HepG2 (cell line): ENCODE data around the gene BST1. TPM values are rescaled to one million over a fixed set of nuclear protein-coding genes. Genes with fewer than 3 reads are reported as not detected.
A peak's percentile ranks its signal among the peaks of the same experiment; 100 is the strongest.
"Not testable (repeated sequence)": the region's sequence is repeated elsewhere in the genome, so short reads cannot be mapped to it uniquely, and the experiment has no call there.

Experiments used
- ATAC-seq: fragments of 200-7000 bp; cut with Tn5 transposase; 3 replicates; pipeline ENCODE4 v1.9.1; 2020; ENCODE audit warnings: mild to moderate bottlenecking, moderate library complexity
- BruUV-seq: library from RNA; stranded (reverse); fragments of 400-500 nt; replicated peaks from 2 replicates; lab custom pipeline; 2021; lab: Mats Ljungman, UMichigan
- CTCF ChIA-PET: fragments of 300-600 bp; formaldehyde crosslinking; extraction: SDS; loops from one replicate; lab custom pipeline; 2021; ENCODE audit warnings: low total read pairs, inconsistent platforms, low intra/inter-chr PET ratio; lab: Yijun Ruan, JAX
- POLR2A ChIA-PET: fragments of 350-600 bp; sonication (Branson Sonifier 250); formaldehyde crosslinking; loops from one replicate; lab custom pipeline; 2020; ENCODE audit warnings: antibody characterized with exemption, inconsistent platforms; lab: Yijun Ruan, JAX
- DNase-seq: peaks from one replicate; pipeline ENCODE4 v3.0.0-alpha.2; 2015; ENCODE audit warnings: low spot score
- FAIRE-seq: peaks from 3 replicates; lab custom pipeline; 2011; peaks lifted over from hg19 to GRCh38; lab: Jason Lieb, UNC
- H2AFZ ChIP-seq: one replicate; pipeline ENCODE4 v1.6.1; 2011; ENCODE audit warnings: low read length, inconsistent platforms
- H3K27ac ChIP-seq: fragments of 300-600 bp; 3 replicates; pipeline ENCODE4 v1.8.0; 2011; ENCODE audit warnings: mixed run types, mild to moderate bottlenecking, mixed read lengths, low read length, inconsistent platforms; ENCODE audit not compliant: insufficient read depth; ENCODE audit errors: extremely low read length
- H3K27me3 ChIP-seq, 2 experiments: fragments of 200-600 bp in 1 of 2; 2 replicates in 1 of 2; 3 replicates in 1 of 2; pipeline versions ENCODE4 v1.6.0 to v1.8.0; 2011; ENCODE audit warnings: low read length in 2 of 2, mild to moderate bottlenecking in 2 of 2, moderate library complexity in 2 of 2, inconsistent platforms in 1 of 2; ENCODE audit not compliant: insufficient read depth in 2 of 2, control insufficient read depth in 1 of 2
- H3K36me3 ChIP-seq, 2 experiments: fragments of 200-600 bp in 1 of 2; replicated peaks in 1 of 2; 2 replicates in 1 of 2; 3 replicates in 1 of 2; pipeline versions ENCODE4 v1.5.1 to v1.8.0; 2011; ENCODE audit warnings: low read length in 2 of 2, inconsistent platforms in 1 of 2; ENCODE audit not compliant: insufficient read depth in 2 of 2, control insufficient read depth in 1 of 2
- H3K4me1 ChIP-seq: 2 replicates; pipeline ENCODE4 v1.5.1; 2012; ENCODE audit warnings: low read length, inconsistent platforms; ENCODE audit not compliant: insufficient read depth
- H3K4me2 ChIP-seq: 2 replicates; pipeline ENCODE4 v1.6.0; 2011; ENCODE audit warnings: low read depth, low read length, inconsistent platforms
- H3K4me3 ChIP-seq, 3 experiments: fragments of 200-600 bp in 1 of 3; sonication (generic), shearing (Covaris generic) in 1 of 3; replicated peaks in 1 of 3; 2 replicates each; pipeline ENCODE4 v1.5.1; 2011 to 2016; ENCODE audit warnings: low read length in 3 of 3, inconsistent platforms in 2 of 3, low read depth in 2 of 3, mild to moderate bottlenecking in 2 of 3, control low read depth in 1 of 3, mixed read lengths in 1 of 3; ENCODE audit not compliant: insufficient read depth in 1 of 3
- H3K79me2 ChIP-seq: one replicate; pipeline ENCODE4 v1.6.1; 2011; ENCODE audit warnings: low read length, inconsistent platforms; ENCODE audit not compliant: insufficient read depth
- H3K9ac ChIP-seq: 2 replicates; pipeline ENCODE4 v1.6.0; 2011; ENCODE audit warnings: mild to moderate bottlenecking, low read depth, low read length, inconsistent platforms; ENCODE audit not compliant: insufficient read depth
- H3K9me3 ChIP-seq: 2 replicates; pipeline ENCODE4 v1.5.1; 2012; ENCODE audit warnings: mild to moderate bottlenecking, low read length
- H4K20me1 ChIP-seq: 2 replicates; pipeline ENCODE4 v1.6.0; 2011; ENCODE audit warnings: inconsistent platforms, mild to moderate bottlenecking, low read length, moderate library complexity; ENCODE audit not compliant: insufficient read depth
- CSRNP2 ChIP-seq: sonication (generic); formaldehyde crosslinking; conservative IDR thresholded peaks from 2 replicates; pipeline ENCODE4 v1.8.0; 2022; ENCODE audit warnings: low read depth, missing genetic modification reagents
- MAFK ChIP-seq, 2 experiments: IDR thresholded peaks in 1 of 2; conservative IDR thresholded peaks in 1 of 2; 2 replicates each; pipeline ENCODE4 v1.6.1; 2011; ENCODE audit warnings: improper control_type of control experiment in 2 of 2, low read length in 2 of 2
- MXD3 ChIP-seq: IDR thresholded peaks from 2 replicates; pipeline ENCODE4 v1.6.1; 2016; ENCODE audit warnings: mild to moderate bottlenecking, missing biosample characterization, missing genetic modification reagents
- NFYB ChIP-seq: sonication (generic); formaldehyde crosslinking; IDR thresholded peaks from 2 replicates; pipeline ENCODE4 v1.4.0; 2020; ENCODE audit warnings: missing genetic modification reagents
- RFX5 ChIP-seq: IDR thresholded peaks from 2 replicates; pipeline ENCODE4 v1.6.1; 2011; ENCODE audit warnings: low read depth, low read length, improper control_type of control experiment
- SMC3 ChIP-seq: IDR thresholded peaks from 2 replicates; pipeline ENCODE4 v1.6.1; 2011; ENCODE audit warnings: low read length, improper control_type of control experiment
- THAP7 ChIP-seq: sonication (generic); formaldehyde crosslinking; IDR thresholded peaks from 2 replicates; pipeline ENCODE4 v1.8.1; 2023; ENCODE audit warnings: mild to moderate bottlenecking, missing genetic modification reagents
- THRA ChIP-seq: sonication (generic); formaldehyde crosslinking; IDR thresholded peaks from 2 replicates; pipeline ENCODE4 v1.4.0; 2020; ENCODE audit warnings: missing genetic modification reagents, borderline replicate concordance
- ZBTB43 ChIP-seq: sonication (generic); formaldehyde crosslinking; conservative IDR thresholded peaks from 2 replicates; pipeline ENCODE4 v1.4.0; 2020; ENCODE audit warnings: missing genetic modification reagents
- ZNF761 ChIP-seq: sonication (generic); formaldehyde crosslinking; conservative IDR thresholded peaks from 2 replicates; pipeline ENCODE4 v1.4.0; 2020; ENCODE audit warnings: mild to moderate bottlenecking, missing genetic modification reagents
- WGBS: methylation state at CpG from one replicate; pipeline ENCODE4 v1.1.6; 2017; ENCODE audit warnings: low lambda C conversion rate; 5-methylcytosine and 5-hydroxymethylcytosine counted together
- in situ Hi-C: cut with HindIII; loops from 2 replicates; pipeline ENCODE4 v1.10.0; 2017; ENCODE audit warnings: low pct_unique_long_range_greater_than_20kb; ENCODE audit not compliant: extremely low pct_ligation_motif_present
- intact Hi-C: fragments of 100-400 bp; cut with micrococcal nuclease; formaldehyde crosslinking; loops from one replicate; pipeline ENCODE4 v1.10.0; 2022; ENCODE audit not compliant: unreplicated experiment
- polyA plus RNA-seq, 8 experiments: library from polyadenylated mRNA; depleted of rRNA in 3 of 8; stranded (reverse) in 7 of 8; unstranded in 1 of 8; fragments of >200 nt; fragmentation: Illumina TruSeq in 4 of 8; extraction: Trizol in 4 of 8; gene quantifications; 2 replicates each; pipeline versions ENCODE4 v1.2.1 to v1.2.3, GENCODE V29; 2011 to 2016; ENCODE audit warnings: low read depth in 4 of 8, missing spikeins in 1 of 8, mixed read lengths in 1 of 8; ENCODE audit not compliant: insufficient read depth in 1 of 8
- total RNA-seq, 5 experiments: library from RNA; depleted of rRNA; stranded (reverse); fragments of >200 nt; fragmentation: Illumina TruSeq; extraction: Trizol; gene quantifications; 2 replicates each; pipeline ENCODE4 v1.2.3, GENCODE V29; 2016; ENCODE audit warnings: low read depth in 1 of 5

BST1 gene
- total and polyA plus RNA-seq, 2 of the 13 experiments (the other 11 are each of a cell fraction or from before 2014, with no cell fraction given) = 0.09 to 0.49 TPM

GRCh38 chr4:15729910-15730533 lies 27.2 kb downstream of the BST1 start (continued):
- TF ChIP-seq MXD3 (CRISPR knock-in tag) (no peak), ZNF761 (CRISPR knock-in tag) (no peak), SMC3 (peak; percentile 61; the same call in 1 of the 2 replicates), RFX5 (no peak)

- H3K4me3 ChIP-seq, CTCF ChIA-PET, H3K27ac ChIP-seq, FAIRE-seq, BruUV-seq, H3K36me3 ChIP-seq, H3K27me3 ChIP-seq, H3K9me3 ChIP-seq, H2AFZ ChIP-seq, H3K9ac ChIP-seq, H3K4me1 ChIP-seq, H3K4me2 ChIP-seq, H3K79me2 ChIP-seq, ATAC-seq, POLR2A ChIA-PET, H4K20me1 ChIP-seq, DNase-seq, in situ Hi-C loops: not testable (repeated sequence)
- 43% methylated on average over 5 of the region's 5 CpGs for WGBS
- intact Hi-C loops = loop anchor here (5.0 kb wide), 1 partner anchor 51 kb away; the partner anchor contains the start of gene FAM200B
- peak; percentile 16; the same call in 1 of the 2 replicates for TF ChIP-seq NFYB
- peak; percentile 13 to 49; a peak in 3 of 4 replicates for TF ChIP-seq MAFK (conservative IDR thresholded peaks at IDR 0.05 in 1 of 2, IDR thresholded peaks at IDR 0.05 in 1 of 2; ENCODE audit: low read length in 2 of 2)
Measured at GRCh38 chr4:15733061-15733460, 30.2 kb downstream of the BST1 start.

- in situ Hi-C loops = no loop called here
- FAIRE-seq = no peak
- no peak for DNase-seq
- ChIA-PET POLR2A (no interaction called here), CTCF (no interaction called here)
- no peak overlapping the region for H2AFZ ChIP-seq
- H3K4me1 ChIP-seq = peaks cover 8% of the 10 kb centered on the region
- H3K4me3 ChIP-seq = no peak overlapping the region
- no peaks in the 10 kb centered on the region for H3K79me2 ChIP-seq
- H3K9me3 ChIP-seq = no peaks in the 10 kb centered on the region
- H3K4me2 ChIP-seq = no peak overlapping the region
- H3K27ac ChIP-seq = no peak overlapping the region
- H3K9ac ChIP-seq = no peak overlapping the region
- BruUV-seq = no TSS peak
- ATAC-seq = no peak
- no peaks in the 10 kb centered on the region for H3K36me3 ChIP-seq
- H4K20me1 ChIP-seq = no peaks in the 10 kb centered on the region
- peaks cover 0 to 10% of the 10 kb centered on the region in 2 experiments; a peak in 2 of 5 replicates for H3K27me3 ChIP-seq
- 48% methylated on average over 6 of the region's 6 CpGs for WGBS
- intact Hi-C loops = no loop called here
- TF ChIP-seq THRA (CRISPR knock-in tag) (no peak), THAP7 (CRISPR knock-in tag) (no peak), CSRNP2 (CRISPR knock-in tag) (no peak), ZBTB43 (no peak)
Measured at GRCh38 chr4:15735536-15735935, 32.7 kb downstream of the BST1 start.
